HCT116 (cell line): ENCODE data around the gene TMEM212.

ENCODE experiments used
- EGR1 ChIP-seq: IDR thresholded peaks from 2 replicates; pipeline ENCODE4 v1.6.1; 2012; ENCODE audit warnings: low read depth
- EZH2 ChIP-seq: fragments of 200-600 bp; sonication (generic); IDR thresholded peaks from 2 replicates; pipeline ENCODE4 v1.6.1; 2017; ENCODE audit warnings: antibody characterized with exemption, mixed run types
- POLR2A ChIP-seq: IDR thresholded peaks from 2 replicates; pipeline ENCODE4 v1.7.0; 2011; ENCODE audit warnings: borderline replicate concordance; ENCODE audit not compliant: insufficient read depth, insufficient read length; ENCODE audit errors: extremely low read depth
- POLR2AphosphoS5 ChIP-seq: IDR thresholded peaks from 2 replicates; pipeline ENCODE4 v1.6.1; 2011; ENCODE audit warnings: mild to moderate bottlenecking, low read depth, low read length, moderate library complexity
- TF ChIP-seq, protein P1 (sequence below), 3 experiments: fragments of 200-600 bp in 1 of 3; sonication (generic) in 1 of 3; IDR thresholded peaks in 2 of 3; conservative IDR thresholded peaks in 1 of 3; 2 replicates each; pipeline ENCODE4 v1.5.1; 2012 to 2017; ENCODE audit warnings: low read depth in 2 of 3, low read length in 2 of 3, antibody characterized with exemption in 1 of 3, borderline replicate concordance in 1 of 3, control low read depth in 1 of 3, mild to moderate bottlenecking in 1 of 3, mixed read lengths in 1 of 3, mixed run types in 1 of 3, moderate library complexity in 1 of 3; ENCODE audit not compliant: insufficient read depth in 1 of 3
- TF ChIP-seq, protein P2 (sequence below): IDR thresholded peaks from 2 replicates; pipeline ENCODE4 v1.6.1; 2012
- TF ChIP-seq, protein P3 (sequence below): IDR thresholded peaks from 2 replicates; pipeline ENCODE4 v1.6.1; 2012

DNA sequence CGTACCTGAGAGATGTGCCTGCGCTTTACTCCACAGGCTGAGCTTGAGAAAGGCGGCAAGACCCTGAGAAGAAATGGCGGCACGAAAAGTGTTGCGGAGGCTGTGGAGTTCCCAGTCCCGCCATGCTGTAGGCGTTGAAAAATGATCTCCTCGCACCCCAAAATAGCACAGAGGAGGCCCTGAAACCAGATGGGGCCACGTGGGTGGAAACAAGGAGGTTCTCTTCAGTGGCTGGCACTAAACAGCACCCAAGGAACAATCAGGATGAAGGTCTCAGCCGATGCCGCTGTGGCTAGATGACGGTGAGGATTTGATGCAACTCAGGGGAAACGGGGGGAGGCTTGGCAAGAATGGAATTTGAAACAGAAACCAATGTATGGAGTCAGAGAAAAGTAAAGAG lies 57.3 kb downstream of the TMEM212 start:
- TF ChIP-seq EZH2 (no peak), EGR1 (no peak), POLR2A (no peak), POLR2AphosphoS5 (no peak)
- TF ChIP-seq, protein P1, sequence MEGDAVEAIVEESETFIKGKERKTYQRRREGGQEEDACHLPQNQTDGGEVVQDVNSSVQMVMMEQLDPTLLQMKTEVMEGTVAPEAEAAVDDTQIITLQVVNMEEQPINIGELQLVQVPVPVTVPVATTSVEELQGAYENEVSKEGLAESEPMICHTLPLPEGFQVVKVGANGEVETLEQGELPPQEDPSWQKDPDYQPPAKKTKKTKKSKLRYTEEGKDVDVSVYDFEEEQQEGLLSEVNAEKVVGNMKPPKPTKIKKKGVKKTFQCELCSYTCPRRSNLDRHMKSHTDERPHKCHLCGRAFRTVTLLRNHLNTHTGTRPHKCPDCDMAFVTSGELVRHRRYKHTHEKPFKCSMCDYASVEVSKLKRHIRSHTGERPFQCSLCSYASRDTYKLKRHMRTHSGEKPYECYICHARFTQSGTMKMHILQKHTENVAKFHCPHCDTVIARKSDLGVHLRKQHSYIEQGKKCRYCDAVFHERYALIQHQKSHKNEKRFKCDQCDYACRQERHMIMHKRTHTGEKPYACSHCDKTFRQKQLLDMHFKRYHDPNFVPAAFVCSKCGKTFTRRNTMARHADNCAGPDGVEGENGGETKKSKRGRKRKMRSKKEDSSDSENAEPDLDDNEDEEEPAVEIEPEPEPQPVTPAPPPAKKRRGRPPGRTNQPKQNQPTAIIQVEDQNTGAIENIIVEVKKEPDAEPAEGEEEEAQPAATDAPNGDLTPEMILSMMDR (IDR thresholded peaks at IDR 0.05 in 2 of 3, conservative IDR thresholded peaks at IDR 0.05 in 1 of 3; ENCODE audit: borderline replicate concordance in 1 of 3, insufficient read depth in 1 of 3, low read depth in 2 of 3, low read length in 2 of 3), result no peak
- TF ChIP-seq, protein P2, sequence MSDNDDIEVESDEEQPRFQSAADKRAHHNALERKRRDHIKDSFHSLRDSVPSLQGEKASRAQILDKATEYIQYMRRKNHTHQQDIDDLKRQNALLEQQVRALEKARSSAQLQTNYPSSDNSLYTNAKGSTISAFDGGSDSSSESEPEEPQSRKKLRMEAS, result no peak
- TF ChIP-seq, protein P3, sequence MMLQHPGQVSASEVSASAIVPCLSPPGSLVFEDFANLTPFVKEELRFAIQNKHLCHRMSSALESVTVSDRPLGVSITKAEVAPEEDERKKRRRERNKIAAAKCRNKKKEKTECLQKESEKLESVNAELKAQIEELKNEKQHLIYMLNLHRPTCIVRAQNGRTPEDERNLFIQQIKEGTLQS, result no peak
